Suprapubic skin (tissue), 4 donors: ENCODE measurements around the gene HNMT. TPM values are rescaled to one million over a fixed set of nuclear protein-coding genes. Genes with fewer than 3 reads are reported as not detected.
"Not testable (repeated sequence)": the region's sequence is repeated elsewhere in the genome, so short reads cannot be mapped to it uniquely, and the experiment has no call there.

Source experiments
- DNase-seq, 2 donors: peaks; one replicate each; pipeline ENCODE4 v3.0.0-alpha.2; 2019; ENCODE audit warnings: low spot score in 2 of 2
- H3K27ac ChIP-seq: fragments of 200-600 bp; sonication (generic); one replicate; pipeline ENCODE4 v1.5.1; 2019
- H3K27me3 ChIP-seq: fragments of 200-600 bp; sonication (generic); one replicate; pipeline ENCODE4 v1.5.1; 2019
- H3K36me3 ChIP-seq: fragments of 200-600 bp; sonication (generic); one replicate; pipeline ENCODE4 v1.5.1; 2019
- H3K4me1 ChIP-seq: fragments of 200-600 bp; sonication (generic); one replicate; pipeline ENCODE4 v1.5.1; 2019
- H3K4me3 ChIP-seq: fragments of 200-600 bp; sonication (generic); one replicate; pipeline ENCODE4 v1.5.1; 2019; ENCODE audit warnings: mild to moderate bottlenecking
- H3K9me3 ChIP-seq: fragments of 200-600 bp; sonication (generic); one replicate; pipeline ENCODE4 v1.5.1; 2019
- CTCF ChIP-seq, 2 donors: fragments of 200-600 bp in 1 of 2; fragments of 450-650 bp in 1 of 2; sonication (generic) in 1 of 2; IDR thresholded peaks; one replicate each; pipeline ENCODE4 v1.5.1; 2016 to 2019; ENCODE audit warnings: antibody characterized with exemption in 2 of 2, mild to moderate bottlenecking in 1 of 2, moderate library complexity in 1 of 2
- EP300 ChIP-seq: sonication (generic); formaldehyde crosslinking; IDR thresholded peaks from one replicate; pipeline ENCODE4 v1.6.1; 2017; ENCODE audit warnings: antibody characterized with exemption
- POLR2A ChIP-seq, 2 donors: fragments of 450-650 bp; IDR thresholded peaks; one replicate each; pipeline ENCODE4 v1.6.1; 2017; ENCODE audit warnings: antibody characterized with exemption in 2 of 2, mild to moderate bottlenecking in 2 of 2, moderate library complexity in 2 of 2
- POLR2AphosphoS5 ChIP-seq, 3 donors: sonication (generic); formaldehyde crosslinking; IDR thresholded peaks; one replicate each; pipeline ENCODE4 v1.6.1; 2017; ENCODE audit warnings: antibody characterized with exemption in 3 of 3
- WGBS: methylation state at CpG from one replicate; pipeline ENCODE4 v1.1.5; 2018; 5-methylcytosine and 5-hydroxymethylcytosine counted together
- total RNA-seq, 4 donors: library from RNA; depleted of rRNA; stranded (reverse); fragments of >200 nt; gene quantifications; one replicate each; pipeline ENCODE4 v1.1.0, GENCODE V29; 2016

HNMT gene
- total RNA-seq, 4 donors from 2014 or later = 16.7 to 28.5 (median 19.9) TPM

- Histone ChIP-seq H3K9me3 (no peaks in the 10 kb centered on the region), H3K27me3 (no peaks in the 10 kb centered on the region), H3K4me3 (no peak overlapping the region), H3K4me1 (no peaks in the 10 kb centered on the region), H3K36me3 (no peaks in the 10 kb centered on the region), H3K27ac (no peak overlapping the region)
- DNase-seq = no peak
- no peak for TF ChIP-seq CTCF (IDR thresholded peaks at IDR 0.05)
- no peak for TF ChIP-seq EP300
- no peak for TF ChIP-seq POLR2AphosphoS5 (IDR thresholded peaks at IDR 0.05)
- no peak for TF ChIP-seq POLR2A (IDR thresholded peaks at IDR 0.05)
- WGBS = 83% methylated on average over 5 of the region's 5 CpGs
Observed at GRCh38 chr2:138036522-138036921, 72.2 kb downstream of the HNMT start.

GRCh38 chr2:138037090-138037489 is 72.8 kb downstream of the HNMT start:
- H3K36me3 ChIP-seq = no peaks in the 10 kb centered on the region
- DNase-seq = no peak
- H3K4me1 ChIP-seq = no peaks in the 10 kb centered on the region
- no peaks in the 10 kb centered on the region for H3K9me3 ChIP-seq
- H3K27me3 ChIP-seq = no peaks in the 10 kb centered on the region
- H3K27ac ChIP-seq = no peak overlapping the region
- H3K4me3 ChIP-seq = no peak overlapping the region
- no peak for TF ChIP-seq POLR2A (IDR thresholded peaks at IDR 0.05)
- no peak for TF ChIP-seq EP300
- no peak for TF ChIP-seq POLR2AphosphoS5 (IDR thresholded peaks at IDR 0.05)
- no peak for TF ChIP-seq CTCF (IDR thresholded peaks at IDR 0.05)
- WGBS = 97% methylated on average over 2 of the region's 2 CpGs

- DNase-seq = no peak
- H3K9me3 ChIP-seq = no peaks in the 10 kb centered on the region
- H3K36me3 ChIP-seq = no peaks in the 10 kb centered on the region
- H3K4me1 ChIP-seq = no peaks in the 10 kb centered on the region
- H3K4me3 ChIP-seq = no peak overlapping the region
- no peak overlapping the region for H3K27ac ChIP-seq
- no peaks in the 10 kb centered on the region for H3K27me3 ChIP-seq
- no peak for TF ChIP-seq POLR2AphosphoS5 (IDR thresholded peaks at IDR 0.05)
- TF ChIP-seq POLR2A (IDR thresholded peaks at IDR 0.05) = no peak
- TF ChIP-seq CTCF (IDR thresholded peaks at IDR 0.05) = no peak
- TF ChIP-seq EP300 = no peak
- 94% methylated on average over 5 of the region's 5 CpGs for WGBS
Observed at GRCh38 chr2:138040616-138041015, 76.3 kb downstream of the HNMT start.

- no peak overlapping the region for H3K27ac ChIP-seq
- WGBS = 78% methylated on average over 3 of the region's 3 CpGs
Observed at GRCh38 chr2:138042311-138042710, 78.0 kb downstream of the HNMT start.

GRCh38 chr2:138043588-138043987 is 79.3 kb downstream of the HNMT start:
- not testable (repeated sequence) for H3K4me3 ChIP-seq, H3K27ac ChIP-seq, H3K27me3 ChIP-seq, DNase-seq, H3K9me3 ChIP-seq, H3K36me3 ChIP-seq, H3K4me1 ChIP-seq
- 96% methylated on average over 6 of the region's 6 CpGs for WGBS

More at GRCh38 chr2:138042311-138042710, 78.0 kb downstream of the HNMT start:
- TF ChIP-seq POLR2A (IDR thresholded peaks at IDR 0.05) (no peak), POLR2AphosphoS5 (IDR thresholded peaks at IDR 0.05) (no peak), CTCF (IDR thresholded peaks at IDR 0.05) (no peak), EP300 (no peak)
- Histone ChIP-seq H3K27me3 (no peaks in the 10 kb centered on the region), H3K9me3 (no peaks in the 10 kb centered on the region), H3K4me1 (no peaks in the 10 kb centered on the region), H3K36me3 (no peaks in the 10 kb centered on the region), H3K4me3 (no peak overlapping the region)
- DNase-seq = no peak

- TF ChIP-seq POLR2A (IDR thresholded peaks at IDR 0.05) (no peak), POLR2AphosphoS5 (IDR thresholded peaks at IDR 0.05) (no peak), CTCF (IDR thresholded peaks at IDR 0.05) (no peak), EP300 (no peak)
- no peak overlapping the region for H3K27ac ChIP-seq
- peaks cover 13% of the 10 kb centered on the region for H3K4me1 ChIP-seq
- no peaks in the 10 kb centered on the region for H3K27me3 ChIP-seq
- H3K9me3 ChIP-seq = no peaks in the 10 kb centered on the region
- no peak for DNase-seq
- no peak overlapping the region for H3K4me3 ChIP-seq
- H3K36me3 ChIP-seq = no peaks in the 10 kb centered on the region
- WGBS = 25% methylated on average over 1 of the region's 1 CpG
Observed at GRCh38 chr2:138058427-138058826, 94.2 kb downstream of the HNMT start.
